ENCODE results near the gene CCDC187.

DNA sequence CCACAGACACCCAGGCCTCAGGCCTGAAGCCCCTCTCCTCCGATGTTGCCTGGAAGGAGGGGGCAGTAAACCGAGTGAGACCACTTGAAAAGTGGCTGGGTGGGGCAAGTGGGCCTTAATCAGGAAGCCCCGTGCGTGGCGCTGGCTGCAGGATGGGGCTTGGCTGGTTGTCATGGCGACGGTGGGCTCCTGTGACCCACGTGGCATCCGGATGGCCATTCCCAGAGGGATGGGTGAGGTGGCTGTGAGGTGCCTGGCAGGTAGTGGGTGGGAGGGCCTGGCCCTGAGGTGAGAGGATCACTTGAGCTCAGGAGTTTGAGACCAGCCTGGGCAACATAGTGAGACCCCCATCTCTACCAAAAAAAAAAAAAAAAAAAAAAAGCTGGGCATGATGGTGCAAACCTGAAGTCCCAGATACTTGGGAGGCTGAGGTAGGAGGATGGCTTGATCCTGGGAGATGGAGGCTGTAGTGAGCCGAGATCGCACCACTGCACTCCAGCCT is 28.6 kb upstream of the CCDC187 start:
- TF ChIP-seq, protein P1, sequence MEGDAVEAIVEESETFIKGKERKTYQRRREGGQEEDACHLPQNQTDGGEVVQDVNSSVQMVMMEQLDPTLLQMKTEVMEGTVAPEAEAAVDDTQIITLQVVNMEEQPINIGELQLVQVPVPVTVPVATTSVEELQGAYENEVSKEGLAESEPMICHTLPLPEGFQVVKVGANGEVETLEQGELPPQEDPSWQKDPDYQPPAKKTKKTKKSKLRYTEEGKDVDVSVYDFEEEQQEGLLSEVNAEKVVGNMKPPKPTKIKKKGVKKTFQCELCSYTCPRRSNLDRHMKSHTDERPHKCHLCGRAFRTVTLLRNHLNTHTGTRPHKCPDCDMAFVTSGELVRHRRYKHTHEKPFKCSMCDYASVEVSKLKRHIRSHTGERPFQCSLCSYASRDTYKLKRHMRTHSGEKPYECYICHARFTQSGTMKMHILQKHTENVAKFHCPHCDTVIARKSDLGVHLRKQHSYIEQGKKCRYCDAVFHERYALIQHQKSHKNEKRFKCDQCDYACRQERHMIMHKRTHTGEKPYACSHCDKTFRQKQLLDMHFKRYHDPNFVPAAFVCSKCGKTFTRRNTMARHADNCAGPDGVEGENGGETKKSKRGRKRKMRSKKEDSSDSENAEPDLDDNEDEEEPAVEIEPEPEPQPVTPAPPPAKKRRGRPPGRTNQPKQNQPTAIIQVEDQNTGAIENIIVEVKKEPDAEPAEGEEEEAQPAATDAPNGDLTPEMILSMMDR (IDR thresholded peaks at IDR 0.05 in 8 of 11, conservative IDR thresholded peaks at IDR 0.05 in 3 of 11) = no peak
- no peak for TF ChIP-seq POLR2A (IDR thresholded peaks at IDR 0.05)

Data from spleen (tissue), 7 donors.